ENCODE data around the gene IER5. TPM values are rescaled to one million over a fixed set of nuclear protein-coding genes. Genes with fewer than 3 reads are reported as not detected.

Gene IER5
- total and polyA plus RNA-seq, 5 donors, result 21.9 to 63.8 (median 29.8) TPM

DNA sequence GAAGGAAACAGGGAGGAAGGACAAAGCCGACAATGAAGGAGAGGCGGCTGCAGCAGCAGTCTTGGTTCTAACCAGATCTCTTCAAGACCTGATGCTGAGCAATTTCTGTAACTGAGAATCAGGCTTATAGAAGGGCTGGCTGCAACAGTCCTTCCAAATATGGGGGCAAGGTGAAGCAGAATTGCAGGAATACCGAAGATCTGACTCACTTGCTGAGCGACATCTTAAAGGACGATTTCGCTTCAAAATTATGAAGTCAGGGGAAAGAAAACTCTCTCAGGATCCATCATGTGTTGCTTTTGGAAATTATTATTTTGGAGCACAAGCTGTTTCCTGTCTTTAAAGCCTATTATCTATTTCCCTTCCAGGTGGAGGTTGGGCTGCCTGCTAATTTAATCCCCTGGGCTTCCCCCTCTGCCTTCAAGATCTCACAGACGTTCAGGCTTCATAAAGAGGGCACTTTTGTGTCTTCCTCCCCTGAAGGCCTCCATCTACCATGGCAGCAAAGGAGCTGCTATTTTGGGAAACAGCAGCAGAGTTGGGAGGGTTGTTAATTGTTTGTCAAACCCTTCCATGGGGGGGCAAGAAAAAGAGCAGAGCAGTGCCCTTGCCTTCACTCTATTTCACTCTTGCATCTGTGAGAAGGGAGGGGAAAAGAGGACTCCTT, 10.8 kb upstream of the IER5 start:
- no peaks in the 10 kb centered on the region for H3K9me3 ChIP-seq (ENCODE audit: control insufficient read depth, low read length)
- ATAC-seq (no peak), DNase-seq (no peak)
- 57% methylated on average over 7 of the region's 7 CpGs for WGBS
- intact Hi-C loops (cut with DNase I), result no loop called here
- no peaks in the 10 kb centered on the region for H3K27me3 ChIP-seq (ENCODE audit: control insufficient read depth, insufficient read depth)
- H3K27ac ChIP-seq (ENCODE audit: low read length), result no peak overlapping the region
- H3K4me3 ChIP-seq (ENCODE audit: low read length), result no peak overlapping the region
- no peaks in the 10 kb centered on the region for H3K4me1 ChIP-seq (ENCODE audit: control insufficient read depth, insufficient read depth, low read length)

DNA sequence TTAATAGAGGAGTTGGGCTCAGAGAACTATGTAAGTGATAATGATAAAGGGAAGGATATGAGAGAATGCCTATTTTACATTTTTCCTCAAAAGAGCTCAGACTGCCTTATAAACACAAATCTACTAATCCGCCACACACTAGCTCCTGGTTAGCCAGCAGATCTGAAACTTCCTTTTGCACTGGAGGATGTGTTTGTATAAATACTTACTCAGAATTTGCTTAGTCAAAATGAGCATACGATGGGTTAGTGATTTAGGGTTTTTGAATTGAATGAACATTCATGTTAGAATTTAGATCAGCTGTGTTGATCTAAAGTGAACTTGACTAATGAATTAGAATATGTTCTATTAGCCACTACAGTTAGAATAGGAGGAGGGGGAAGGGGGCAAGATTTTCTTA, 9.1 kb upstream of the IER5 start:
- Histone ChIP-seq H3K27ac (ENCODE audit: low read length) (no peak overlapping the region), H3K4me3 (ENCODE audit: low read length) (no peak overlapping the region), H3K9me3 (ENCODE audit: control insufficient read depth, low read length) (no peaks in the 10 kb centered on the region), H3K4me1 (ENCODE audit: control insufficient read depth, insufficient read depth, low read length) (no peaks in the 10 kb centered on the region), H3K27me3 (ENCODE audit: control insufficient read depth, insufficient read depth) (no peaks in the 10 kb centered on the region)
- WGBS, result 78% methylated on average over 2 of the region's 2 CpGs
- ATAC-seq, result no peak
- intact Hi-C loops (cut with DNase I), result no loop called here
- DNase-seq, result no peak

DNA sequence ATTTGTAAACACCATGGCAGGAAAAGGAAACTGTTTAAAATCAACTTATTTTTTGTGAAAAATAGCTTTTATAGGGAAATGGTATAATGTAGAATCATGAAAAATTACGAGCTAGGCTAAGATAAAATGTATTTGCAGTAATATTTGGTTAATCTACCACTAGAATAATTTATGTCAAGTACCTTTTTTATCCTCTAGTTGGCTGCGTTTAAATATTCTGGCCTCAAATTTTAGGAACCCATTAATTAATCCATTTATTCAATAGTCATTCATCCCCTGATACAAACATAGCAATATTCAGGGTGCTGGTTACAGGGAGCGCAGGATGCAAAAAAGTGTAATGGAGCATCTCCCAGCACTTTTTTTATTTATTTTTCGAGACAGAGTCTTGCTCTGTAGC, 8.6 kb upstream of the IER5 start:
- intact Hi-C loops (cut with DNase I), result loop anchor here in 1 of 4 donors (10.0 kb wide), 1 partner anchor 45 kb away; the partner anchor contains the start of gene MR1
- Histone ChIP-seq H3K27me3 (ENCODE audit: control insufficient read depth, insufficient read depth) (no peaks in the 10 kb centered on the region), H3K9me3 (ENCODE audit: control insufficient read depth, low read length) (no peaks in the 10 kb centered on the region), H3K4me1 (ENCODE audit: control insufficient read depth, insufficient read depth, low read length) (no peaks in the 10 kb centered on the region), H3K4me3 (ENCODE audit: low read length) (no peak overlapping the region), H3K27ac (ENCODE audit: low read length) (no peak overlapping the region)
- DNase-seq (no peak), ATAC-seq (no peak)
- 58% methylated on average over 4 of the region's 4 CpGs for WGBS

DNA sequence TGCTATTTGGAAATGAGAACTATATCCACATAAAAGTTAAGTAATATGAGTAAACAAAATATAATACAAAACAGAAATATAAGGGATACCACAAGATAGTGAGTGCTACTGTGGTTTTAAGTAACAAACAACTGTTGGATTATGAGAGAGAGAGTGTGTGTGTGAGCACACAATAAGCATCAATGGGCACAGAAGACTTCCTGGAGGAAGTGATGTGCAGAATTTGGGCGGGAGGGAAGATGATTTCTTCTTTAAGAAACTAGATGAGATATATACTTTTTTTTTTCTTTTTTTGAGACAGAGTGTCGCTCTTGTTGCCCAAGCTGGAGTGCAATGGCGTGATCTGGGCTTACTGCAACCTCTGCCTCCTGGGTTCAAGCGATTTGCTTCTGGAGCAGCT, 7.9 kb upstream of the IER5 start:
- 81% methylated on average over 4 of the region's 4 CpGs for WGBS
- H3K4me1 ChIP-seq (ENCODE audit: control insufficient read depth, insufficient read depth, low read length), result no peaks in the 10 kb centered on the region
- DNase-seq (no peak), ATAC-seq (no peak)
- intact Hi-C loops (cut with DNase I), result loop anchor here in 1 of 4 donors (10.0 kb wide), 1 partner anchor 46 kb away; the partner anchor contains the start of gene MR1
- no peaks in the 10 kb centered on the region for H3K9me3 ChIP-seq (ENCODE audit: control insufficient read depth, low read length)
- no peak overlapping the region for H3K4me3 ChIP-seq (ENCODE audit: low read length)
- H3K27ac ChIP-seq (ENCODE audit: low read length), result no peak overlapping the region
- no peaks in the 10 kb centered on the region for H3K27me3 ChIP-seq (ENCODE audit: control insufficient read depth, insufficient read depth)

DNA sequence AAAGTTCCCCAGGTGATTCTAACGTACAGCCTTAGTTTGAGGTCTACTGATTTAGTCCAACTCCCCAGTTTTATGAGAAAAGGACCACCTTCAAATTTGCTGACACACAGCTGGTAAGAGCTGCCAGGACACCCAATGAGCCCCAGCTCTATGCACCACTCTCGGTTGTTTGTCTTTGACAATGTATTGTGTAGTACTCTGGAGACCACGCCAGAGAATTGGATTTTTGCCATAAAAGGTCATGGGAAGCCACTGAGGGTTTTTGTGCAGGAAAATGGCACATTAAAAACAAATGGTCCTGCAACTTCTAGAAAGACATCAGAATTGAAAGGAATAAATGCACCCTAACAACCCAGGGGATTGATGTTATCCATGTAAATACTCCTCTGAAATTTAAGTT, 7.1 kb upstream of the IER5 start:
- no peaks in the 10 kb centered on the region for H3K27me3 ChIP-seq (ENCODE audit: control insufficient read depth, insufficient read depth)
- H3K4me1 ChIP-seq (ENCODE audit: control insufficient read depth, insufficient read depth, low read length), result no peaks in the 10 kb centered on the region
- H3K4me3 ChIP-seq (ENCODE audit: low read length), result no peak overlapping the region
- 53% methylated on average over 3 of the region's 3 CpGs for WGBS
- ATAC-seq (no peak), DNase-seq (no peak)
- intact Hi-C loops (cut with DNase I), result loop anchor here in 1 of 4 donors (10.0 kb wide), 1 partner anchor 47 kb away; the partner anchor contains the start of gene MR1
- no peaks in the 10 kb centered on the region for H3K9me3 ChIP-seq (ENCODE audit: control insufficient read depth, low read length)
- H3K27ac ChIP-seq (ENCODE audit: low read length), result no peak overlapping the region

DNA sequence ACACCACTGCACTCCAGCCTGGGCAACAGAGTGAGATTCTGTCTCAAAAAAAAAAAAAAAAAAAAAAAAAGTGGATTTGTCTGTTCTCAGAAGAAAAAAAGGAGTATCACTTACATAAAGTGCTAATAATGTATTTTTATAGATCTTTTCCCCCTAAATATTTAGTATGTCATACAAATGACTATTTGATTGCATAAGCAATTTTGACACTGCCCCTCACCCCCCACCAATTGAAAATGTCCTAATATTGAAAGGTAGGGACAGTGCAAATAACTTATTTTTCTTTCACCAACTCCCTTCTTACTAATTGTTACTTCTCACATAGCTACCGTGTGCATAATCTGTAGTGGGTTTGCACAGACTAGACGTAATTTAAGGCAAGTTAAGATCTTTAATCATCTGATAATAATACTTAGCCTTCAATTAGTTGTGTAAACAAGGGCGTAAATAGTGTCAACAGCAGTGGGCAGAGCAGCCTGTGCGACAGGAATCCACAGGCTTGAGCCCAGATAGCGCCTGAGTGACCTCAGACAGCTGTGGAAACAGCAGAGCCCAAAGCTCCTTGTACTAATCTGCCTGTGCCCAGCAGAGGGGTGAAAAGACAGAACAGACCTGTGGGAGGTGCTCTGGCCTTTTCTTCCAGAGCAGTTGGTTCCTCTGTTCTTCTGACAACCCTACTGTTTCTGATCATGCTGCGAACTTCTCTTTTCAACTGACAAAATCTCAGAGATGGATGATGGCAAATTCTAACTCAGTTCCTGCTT, 4.5 kb upstream of the IER5 start:
- no peaks in the 10 kb centered on the region for H3K27me3 ChIP-seq (ENCODE audit: control insufficient read depth, insufficient read depth)
- WGBS, result 31% methylated on average over 6 of the region's 6 CpGs
- H3K9me3 ChIP-seq (ENCODE audit: control insufficient read depth, low read length), result no peaks in the 10 kb centered on the region
- intact Hi-C loops (cut with DNase I), result loop anchor here in 2 of 4 donors (2.0 to 10.0 kb wide), 2 partner anchors 49 to 59 kb away; partner anchors contain the start of gene MR1 (in 1 of the 2)
- H3K4me3 ChIP-seq (ENCODE audit: low read length), result no peak overlapping the region
- DNase-seq, result peak in 2 of 3 donors; percentile 34 to 59
- H3K27ac ChIP-seq (ENCODE audit: low read length), result no peak overlapping the region
- peak; percentile 44 to 53 for ATAC-seq
- H3K4me1 ChIP-seq (ENCODE audit: control insufficient read depth, insufficient read depth, low read length), result no peaks in the 10 kb centered on the region

DNA sequence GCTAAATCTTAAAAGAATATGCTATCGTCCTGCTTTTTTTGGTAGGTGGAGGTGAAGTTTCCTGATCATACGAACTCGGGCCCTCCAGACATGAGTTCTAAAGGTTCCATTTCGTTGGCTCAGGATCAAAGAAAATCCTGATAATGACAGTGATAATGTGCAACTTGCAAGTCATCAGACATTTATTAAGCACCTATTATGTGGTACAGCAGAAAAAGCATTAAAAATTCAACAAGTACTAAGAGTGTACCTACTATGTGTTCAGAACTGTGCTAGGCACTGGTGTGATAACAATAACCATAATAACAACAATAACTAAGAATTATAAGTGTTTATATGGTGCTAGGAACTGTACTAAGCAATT, 3.9 kb upstream of the IER5 start:
- Histone ChIP-seq H3K4me3 (ENCODE audit: low read length) (no peak overlapping the region), H3K27ac (ENCODE audit: low read length) (no peak overlapping the region), H3K4me1 (ENCODE audit: control insufficient read depth, insufficient read depth, low read length) (no peaks in the 10 kb centered on the region), H3K27me3 (ENCODE audit: control insufficient read depth, insufficient read depth) (no peaks in the 10 kb centered on the region), H3K9me3 (ENCODE audit: control insufficient read depth, low read length) (no peaks in the 10 kb centered on the region)
- ATAC-seq (no peak), DNase-seq (no peak)
- 49% methylated on average over 4 of the region's 4 CpGs for WGBS
- intact Hi-C loops (cut with DNase I), result loop anchor here in 2 of 4 donors (2.0 to 10.0 kb wide), 2 partner anchors 50 to 58 kb away; partner anchors contain the start of gene MR1 (in 1 of the 2)

DNA sequence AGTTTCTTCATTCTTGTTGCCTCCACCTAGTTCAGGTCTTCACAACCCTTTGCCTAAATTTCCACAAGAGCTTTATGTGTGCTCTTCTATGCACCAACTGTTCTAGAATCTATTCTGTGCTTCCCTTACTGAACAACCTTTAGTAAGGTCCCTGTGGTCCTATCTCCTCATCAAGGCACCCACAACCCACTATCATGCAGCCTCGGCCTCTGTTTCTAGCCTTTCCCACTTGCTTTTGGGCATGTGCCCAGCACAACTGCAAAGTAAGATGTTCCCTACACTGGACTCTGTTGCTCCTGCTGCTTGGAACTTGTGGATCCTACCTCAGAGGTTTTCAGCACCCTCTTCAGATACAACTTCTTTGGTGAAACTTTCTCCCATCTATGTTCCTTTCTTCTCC, 2.4 kb upstream of the IER5 start:
- intact Hi-C loops (cut with DNase I), result loop anchor here in 1 of 4 donors (5.0 to 10.0 kb wide), 2 partner anchors 51 to 56 kb away; partner anchors contain the start of gene MR1
- DNase-seq, result no peak
- Histone ChIP-seq H3K4me3 (ENCODE audit: low read length) (no peak overlapping the region), H3K27me3 (ENCODE audit: control insufficient read depth, insufficient read depth) (no peaks in the 10 kb centered on the region), H3K4me1 (ENCODE audit: control insufficient read depth, insufficient read depth, low read length) (no peaks in the 10 kb centered on the region), H3K9me3 (ENCODE audit: control insufficient read depth, low read length) (no peaks in the 10 kb centered on the region), H3K27ac (ENCODE audit: low read length) (no peak overlapping the region)
- ATAC-seq, result no peak
- 84% methylated on average over 1 of the region's 1 CpG for WGBS

DNA sequence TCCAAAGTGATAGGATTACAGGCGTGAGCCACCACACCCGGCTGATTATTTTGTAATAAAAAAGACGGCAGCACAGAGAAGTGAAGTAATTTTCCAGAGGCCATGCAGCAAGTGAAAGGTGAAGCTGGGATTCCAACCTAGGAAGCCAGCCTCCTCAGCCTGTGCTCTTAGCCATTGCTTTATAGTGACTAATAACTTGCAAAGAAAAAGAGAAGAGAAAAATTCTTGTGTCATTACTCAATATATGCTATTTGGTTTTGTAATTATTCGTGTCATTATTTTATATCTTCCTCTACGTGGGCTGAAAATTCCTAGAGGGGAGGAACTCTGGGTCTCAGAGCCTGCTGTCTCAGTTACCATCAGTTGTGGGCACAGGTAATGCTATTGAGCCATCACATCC, 1.6 kb upstream of the IER5 start:
- WGBS, result 79% methylated on average over 5 of the region's 5 CpGs
- Histone ChIP-seq H3K4me3 (ENCODE audit: low read length) (no peak overlapping the region), H3K9me3 (ENCODE audit: control insufficient read depth, low read length) (no peaks in the 10 kb centered on the region), H3K27ac (ENCODE audit: low read length) (no peak overlapping the region), H3K27me3 (ENCODE audit: control insufficient read depth, insufficient read depth) (no peaks in the 10 kb centered on the region), H3K4me1 (ENCODE audit: control insufficient read depth, insufficient read depth, low read length) (no peaks in the 10 kb centered on the region)
- DNase-seq (no peak), ATAC-seq (no peak)
- intact Hi-C loops (cut with DNase I), result loop anchor here in 1 of 4 donors (5.0 to 10.0 kb wide), 2 partner anchors 52 to 55 kb away; partner anchors contain the start of gene MR1

DNA sequence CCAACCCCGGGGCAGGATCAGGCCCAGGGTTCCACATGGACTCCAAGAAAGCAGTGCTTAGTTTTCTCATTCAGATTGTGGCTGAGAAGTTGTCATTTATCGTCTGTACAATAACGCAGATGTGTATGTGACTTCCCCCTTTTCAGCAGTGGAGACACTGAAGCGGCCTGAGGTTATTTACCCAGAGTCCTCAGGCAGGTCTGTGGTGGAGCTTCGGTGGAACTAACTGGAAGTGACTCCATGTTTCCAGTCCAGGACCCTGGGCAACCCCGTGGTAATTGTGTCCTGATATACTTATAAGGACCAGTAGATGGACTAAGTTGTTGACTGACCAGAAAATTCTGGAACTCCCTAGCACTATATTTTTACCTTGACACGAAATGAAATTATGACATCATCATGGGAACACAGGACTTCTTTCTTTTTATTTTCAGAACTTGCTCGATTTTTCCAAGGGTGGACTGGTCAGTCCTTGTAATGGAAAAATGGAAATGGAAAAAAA, 1.0 kb upstream of the IER5 start:
- Histone ChIP-seq H3K4me3 (ENCODE audit: low read length) (no peak overlapping the region), H3K9me3 (ENCODE audit: control insufficient read depth, low read length) (no peaks in the 10 kb centered on the region), H3K4me1 (ENCODE audit: control insufficient read depth, insufficient read depth, low read length) (no peaks in the 10 kb centered on the region), H3K27me3 (ENCODE audit: control insufficient read depth, insufficient read depth) (no peaks in the 10 kb centered on the region), H3K27ac (ENCODE audit: low read length) (no peak overlapping the region)
- ATAC-seq (no peak), DNase-seq (no peak)
- intact Hi-C loops (cut with DNase I), result loop anchor here in 1 of 4 donors (5.0 to 10.0 kb wide), 2 partner anchors 53 to 55 kb away; partner anchors contain the start of gene MR1
- 73% methylated on average over 8 of the region's 8 CpGs for WGBS
